OCI-LY7 (cell line): ENCODE data around the gene ABHD17A.

Experiments
- EZH2phosphoT487 ChIP-seq: fragments of 200-600 bp; sonication (generic); IDR thresholded peaks from 2 replicates; pipeline ENCODE4 v1.6.1; 2018; ENCODE audit warnings: low read depth, borderline replicate concordance, mild to moderate bottlenecking, mixed run types, antibody characterized with exemption, low read length, moderate library complexity, mixed read lengths
- TF ChIP-seq, protein P1 (sequence below): fragments of 200-600 bp; sonication (generic); conservative IDR thresholded peaks from 2 replicates; pipeline ENCODE4 v1.5.1; 2014; ENCODE audit warnings: mild to moderate bottlenecking, antibody characterized with exemption, low read length, moderate library complexity, mixed read lengths

GRCh38 chr19:1901940-1902404, 16.7 kb upstream of the ABHD17A start:
- TF ChIP-seq, protein P1, sequence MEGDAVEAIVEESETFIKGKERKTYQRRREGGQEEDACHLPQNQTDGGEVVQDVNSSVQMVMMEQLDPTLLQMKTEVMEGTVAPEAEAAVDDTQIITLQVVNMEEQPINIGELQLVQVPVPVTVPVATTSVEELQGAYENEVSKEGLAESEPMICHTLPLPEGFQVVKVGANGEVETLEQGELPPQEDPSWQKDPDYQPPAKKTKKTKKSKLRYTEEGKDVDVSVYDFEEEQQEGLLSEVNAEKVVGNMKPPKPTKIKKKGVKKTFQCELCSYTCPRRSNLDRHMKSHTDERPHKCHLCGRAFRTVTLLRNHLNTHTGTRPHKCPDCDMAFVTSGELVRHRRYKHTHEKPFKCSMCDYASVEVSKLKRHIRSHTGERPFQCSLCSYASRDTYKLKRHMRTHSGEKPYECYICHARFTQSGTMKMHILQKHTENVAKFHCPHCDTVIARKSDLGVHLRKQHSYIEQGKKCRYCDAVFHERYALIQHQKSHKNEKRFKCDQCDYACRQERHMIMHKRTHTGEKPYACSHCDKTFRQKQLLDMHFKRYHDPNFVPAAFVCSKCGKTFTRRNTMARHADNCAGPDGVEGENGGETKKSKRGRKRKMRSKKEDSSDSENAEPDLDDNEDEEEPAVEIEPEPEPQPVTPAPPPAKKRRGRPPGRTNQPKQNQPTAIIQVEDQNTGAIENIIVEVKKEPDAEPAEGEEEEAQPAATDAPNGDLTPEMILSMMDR = no peak
- TF ChIP-seq EZH2phosphoT487 = no peak
